Measurements from ENCODE around the gene ACE2. TPM values are rescaled to one million over a fixed set of nuclear protein-coding genes. Genes with fewer than 3 reads are reported as not detected.

The ACE2 gene
- total and polyA plus RNA-seq, 2 experiments from 2014 or later, result 16.5 to 49.9 TPM

- TF ChIP-seq, protein P1, sequence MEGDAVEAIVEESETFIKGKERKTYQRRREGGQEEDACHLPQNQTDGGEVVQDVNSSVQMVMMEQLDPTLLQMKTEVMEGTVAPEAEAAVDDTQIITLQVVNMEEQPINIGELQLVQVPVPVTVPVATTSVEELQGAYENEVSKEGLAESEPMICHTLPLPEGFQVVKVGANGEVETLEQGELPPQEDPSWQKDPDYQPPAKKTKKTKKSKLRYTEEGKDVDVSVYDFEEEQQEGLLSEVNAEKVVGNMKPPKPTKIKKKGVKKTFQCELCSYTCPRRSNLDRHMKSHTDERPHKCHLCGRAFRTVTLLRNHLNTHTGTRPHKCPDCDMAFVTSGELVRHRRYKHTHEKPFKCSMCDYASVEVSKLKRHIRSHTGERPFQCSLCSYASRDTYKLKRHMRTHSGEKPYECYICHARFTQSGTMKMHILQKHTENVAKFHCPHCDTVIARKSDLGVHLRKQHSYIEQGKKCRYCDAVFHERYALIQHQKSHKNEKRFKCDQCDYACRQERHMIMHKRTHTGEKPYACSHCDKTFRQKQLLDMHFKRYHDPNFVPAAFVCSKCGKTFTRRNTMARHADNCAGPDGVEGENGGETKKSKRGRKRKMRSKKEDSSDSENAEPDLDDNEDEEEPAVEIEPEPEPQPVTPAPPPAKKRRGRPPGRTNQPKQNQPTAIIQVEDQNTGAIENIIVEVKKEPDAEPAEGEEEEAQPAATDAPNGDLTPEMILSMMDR (IDR thresholded peaks at IDR 0.05; ENCODE audit: poor library complexity), result no peak
- H3K9me2 ChIP-seq (replicated peaks; ENCODE audit: insufficient read depth), result no peaks in the 10 kb centered on the region
Measured at GRCh38 chrX:15530318-15530717, 70.4 kb downstream of the ACE2 start.

GRCh38 chrX:15529165-15529564, 71.6 kb downstream of the ACE2 start:
- no peaks in the 10 kb centered on the region for H3K4me1 ChIP-seq (ENCODE audit: insufficient read depth)
- H2AFZ ChIP-seq, result no peak overlapping the region
- no peak overlapping the region for H3K4me2 ChIP-seq
- no peaks in the 10 kb centered on the region for H3K9me3 ChIP-seq (ENCODE audit: low read depth)
- no peaks in the 10 kb centered on the region for H4K20me1 ChIP-seq (ENCODE audit: insufficient read depth, poor library complexity, severe bottlenecking)
- H3K27me3 ChIP-seq, result no peaks in the 10 kb centered on the region
- TF ChIP-seq, protein P1 (IDR thresholded peaks at IDR 0.05; ENCODE audit: poor library complexity), result no peak
- no peak for TF ChIP-seq EZH2 (IDR thresholded peaks at IDR 0.05; ENCODE audit: borderline replicate concordance)
- TF ChIP-seq EZH2phosphoT487 (IDR thresholded peaks at IDR 0.05; ENCODE audit: low read depth, severe bottlenecking, unreplicated experiment), result no peak
- H3K9me2 ChIP-seq (replicated peaks; ENCODE audit: insufficient read depth), result no peaks in the 10 kb centered on the region
- no peaks in the 10 kb centered on the region for H3K36me3 ChIP-seq (replicated peaks; ENCODE audit: insufficient read depth, low read depth)
- no peak overlapping the region for H3K27ac ChIP-seq
- H3K79me2 ChIP-seq, result no peaks in the 10 kb centered on the region
- DNase-seq (ENCODE audit: low spot score), result no peak
- H3K4me3 ChIP-seq, result no peak overlapping the region

More at GRCh38 chrX:15530318-15530717, 70.4 kb downstream of the ACE2 start:
- DNase-seq (ENCODE audit: low spot score), result no peak
- no peaks in the 10 kb centered on the region for H3K9me3 ChIP-seq (ENCODE audit: low read depth)
- no peak overlapping the region for H3K4me2 ChIP-seq
- no peaks in the 10 kb centered on the region for H3K27me3 ChIP-seq
- H3K4me1 ChIP-seq (ENCODE audit: insufficient read depth), result no peaks in the 10 kb centered on the region
- WGBS (ENCODE audit: low lambda C conversion rate, missing lambda C conversion rate), result 87% methylated on average over 6 of the region's 6 CpGs
- no peak overlapping the region for H2AFZ ChIP-seq
- no peaks in the 10 kb centered on the region for H4K20me1 ChIP-seq (ENCODE audit: insufficient read depth, poor library complexity, severe bottlenecking)
- H3K79me2 ChIP-seq, result no peaks in the 10 kb centered on the region
- H3K36me3 ChIP-seq (replicated peaks; ENCODE audit: insufficient read depth, low read depth), result no peaks in the 10 kb centered on the region
- no peak overlapping the region for H3K27ac ChIP-seq
- H3K4me3 ChIP-seq, result no peak overlapping the region

DNA sequence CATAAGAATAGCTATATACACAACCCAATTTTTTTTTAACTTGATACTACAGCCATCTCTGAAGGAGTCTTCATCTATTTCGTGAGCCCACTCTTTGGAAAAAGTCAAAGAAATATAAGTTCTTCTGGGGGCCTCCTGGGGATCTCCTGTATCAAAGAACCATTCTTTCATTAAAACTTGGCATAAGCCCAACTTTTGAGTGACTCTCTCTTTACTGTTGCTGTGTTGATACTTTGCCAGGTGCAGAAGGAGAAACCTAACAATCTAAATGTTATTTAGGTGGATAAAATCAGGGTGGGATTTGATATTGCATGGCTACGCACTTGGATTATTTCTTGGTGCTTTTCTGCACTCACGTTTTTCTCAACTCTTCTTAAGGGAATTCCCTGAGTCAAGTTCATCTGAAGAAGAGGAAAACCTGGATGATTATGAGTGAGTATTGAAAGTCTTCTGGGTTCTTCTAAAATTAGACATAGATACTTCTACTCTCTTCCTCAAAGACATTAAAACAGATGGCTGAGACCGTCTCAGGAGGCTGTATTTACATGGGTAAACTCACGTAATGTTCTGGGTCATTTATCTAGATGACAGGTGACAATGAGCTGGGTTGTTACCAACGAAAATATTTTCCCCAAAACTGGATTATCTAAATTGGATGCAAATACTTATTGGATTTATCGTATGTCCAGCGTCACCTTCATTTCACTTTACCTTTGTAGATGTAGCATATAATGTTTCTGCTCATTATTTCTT, 74.9 kb downstream of the ACE2 start:
- Histone ChIP-seq H3K4me2 (no peak overlapping the region), H3K4me1 (ENCODE audit: insufficient read depth) (no peaks in the 10 kb centered on the region), H3K9me2 (replicated peaks; ENCODE audit: insufficient read depth) (no peaks in the 10 kb centered on the region), H3K27me3 (no peaks in the 10 kb centered on the region), H4K20me1 (ENCODE audit: insufficient read depth, poor library complexity, severe bottlenecking) (no peaks in the 10 kb centered on the region), H3K27ac (no peak overlapping the region), H3K36me3 (replicated peaks; ENCODE audit: insufficient read depth, low read depth) (no peaks in the 10 kb centered on the region), H3K79me2 (no peaks in the 10 kb centered on the region), H3K9me3 (ENCODE audit: low read depth) (no peaks in the 10 kb centered on the region), H3K4me3 (no peak overlapping the region), H2AFZ (no peak overlapping the region)
- no peak for DNase-seq (ENCODE audit: low spot score)
- WGBS (ENCODE audit: low lambda C conversion rate, missing lambda C conversion rate), result 83% methylated on average over 8 of the region's 8 CpGs
- TF ChIP-seq, protein P1 (IDR thresholded peaks at IDR 0.05; ENCODE audit: poor library complexity), result no peak
- TF ChIP-seq EZH2 (IDR thresholded peaks at IDR 0.05; ENCODE audit: borderline replicate concordance), result no peak
- TF ChIP-seq EZH2phosphoT487 (IDR thresholded peaks at IDR 0.05; ENCODE audit: low read depth, severe bottlenecking, unreplicated experiment), result no peak

- H3K27ac ChIP-seq, result no peak overlapping the region
- no peaks in the 10 kb centered on the region for H3K27me3 ChIP-seq
- no peak for DNase-seq (ENCODE audit: low spot score)
- no peaks in the 10 kb centered on the region for H3K9me2 ChIP-seq (replicated peaks; ENCODE audit: insufficient read depth)
- no peak overlapping the region for H2AFZ ChIP-seq
- H4K20me1 ChIP-seq (ENCODE audit: insufficient read depth, poor library complexity, severe bottlenecking), result no peaks in the 10 kb centered on the region
- no peaks in the 10 kb centered on the region for H3K4me1 ChIP-seq (ENCODE audit: insufficient read depth)
- H3K36me3 ChIP-seq (replicated peaks; ENCODE audit: insufficient read depth, low read depth), result no peaks in the 10 kb centered on the region
- H3K79me2 ChIP-seq, result no peaks in the 10 kb centered on the region
- TF ChIP-seq EZH2phosphoT487 (IDR thresholded peaks at IDR 0.05; ENCODE audit: low read depth, severe bottlenecking, unreplicated experiment), result no peak
- TF ChIP-seq, protein P1 (IDR thresholded peaks at IDR 0.05; ENCODE audit: poor library complexity), result no peak
- no peak for TF ChIP-seq EZH2 (IDR thresholded peaks at IDR 0.05; ENCODE audit: borderline replicate concordance)
- no peak overlapping the region for H3K4me3 ChIP-seq
- no peak overlapping the region for H3K4me2 ChIP-seq
- no peaks in the 10 kb centered on the region for H3K9me3 ChIP-seq (ENCODE audit: low read depth)
Measured at GRCh38 chrX:15524417-15524816, 76.3 kb downstream of the ACE2 start.

All from hepatocyte (in vitro differentiated cells).